GM19397 (cell line): Measurements from ENCODE around the gene ATP8B3.
"Not testable (repeated sequence)": the region's sequence is repeated elsewhere in the genome, so short reads cannot be mapped to it uniquely, and the experiment has no call there.

ENCODE experiments used
- ATAC-seq: cut with Tn5 transposase; IDR thresholded peaks from one replicate; pipeline ENCODE4 v1.9.1; 2021; ENCODE audit warnings: mild to moderate bottlenecking, moderate library complexity; ENCODE audit not compliant: unreplicated experiment

ATP8B3 gene

DNA sequence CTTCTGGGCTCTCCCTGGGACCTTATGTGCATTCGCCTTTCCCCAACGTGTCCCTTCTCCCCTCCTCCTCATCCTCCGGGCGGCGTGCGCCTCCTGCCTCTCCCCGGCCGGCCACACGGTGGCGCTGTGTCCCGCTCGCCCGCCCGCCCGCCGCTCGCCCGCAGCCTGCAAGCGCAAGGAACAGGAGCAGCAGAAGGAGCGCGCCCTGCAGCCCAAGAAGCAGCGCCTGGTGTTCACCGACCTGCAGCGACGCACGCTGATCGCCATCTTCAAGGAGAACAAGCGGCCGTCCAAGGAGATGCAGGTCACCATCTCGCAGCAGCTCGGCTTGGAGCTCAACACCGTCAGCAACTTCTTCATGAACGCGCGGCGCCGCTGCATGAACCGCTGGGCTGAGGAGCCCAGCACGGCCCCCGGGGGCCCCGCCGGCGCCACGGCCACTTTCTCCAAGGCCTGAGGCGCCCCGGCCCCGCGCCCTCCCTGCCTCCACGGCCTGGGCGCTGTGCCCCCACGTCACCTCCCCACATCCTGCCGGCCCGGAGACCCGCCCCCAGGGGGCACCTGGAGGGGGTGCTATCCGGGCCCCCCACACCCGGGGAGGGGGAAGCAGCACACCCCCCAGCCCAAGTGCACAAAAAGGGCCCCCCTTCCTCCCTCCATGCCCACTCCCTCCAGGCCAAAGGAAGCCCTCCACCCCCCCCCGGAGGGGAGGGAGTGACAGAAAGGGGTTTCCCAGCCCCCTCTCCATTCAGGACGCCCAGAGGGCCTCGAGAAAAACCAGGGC lies 36.9 kb downstream of the ATP8B3 start:
- no peak for ATAC-seq

DNA sequence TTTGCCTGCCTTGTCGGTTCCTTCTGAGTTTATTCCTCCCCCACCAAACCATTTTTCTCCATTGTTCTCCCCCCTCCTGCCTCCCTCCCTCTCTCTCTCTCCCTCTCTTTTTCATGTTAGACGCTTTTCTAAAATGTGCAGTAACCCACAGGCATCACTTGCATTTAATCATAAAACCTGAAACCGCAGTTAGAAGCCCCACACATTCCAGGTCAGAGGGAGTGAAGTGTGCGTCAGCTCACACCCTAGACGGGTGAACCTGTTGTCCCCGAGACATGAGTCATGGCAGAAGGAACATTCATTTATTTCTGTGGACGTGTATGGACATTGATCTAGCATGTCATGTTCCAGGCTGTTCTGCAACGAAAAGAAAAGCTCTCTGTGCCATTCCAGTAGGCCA lies 38.9 kb downstream of the ATP8B3 start:
- ATAC-seq = no peak

DNA sequence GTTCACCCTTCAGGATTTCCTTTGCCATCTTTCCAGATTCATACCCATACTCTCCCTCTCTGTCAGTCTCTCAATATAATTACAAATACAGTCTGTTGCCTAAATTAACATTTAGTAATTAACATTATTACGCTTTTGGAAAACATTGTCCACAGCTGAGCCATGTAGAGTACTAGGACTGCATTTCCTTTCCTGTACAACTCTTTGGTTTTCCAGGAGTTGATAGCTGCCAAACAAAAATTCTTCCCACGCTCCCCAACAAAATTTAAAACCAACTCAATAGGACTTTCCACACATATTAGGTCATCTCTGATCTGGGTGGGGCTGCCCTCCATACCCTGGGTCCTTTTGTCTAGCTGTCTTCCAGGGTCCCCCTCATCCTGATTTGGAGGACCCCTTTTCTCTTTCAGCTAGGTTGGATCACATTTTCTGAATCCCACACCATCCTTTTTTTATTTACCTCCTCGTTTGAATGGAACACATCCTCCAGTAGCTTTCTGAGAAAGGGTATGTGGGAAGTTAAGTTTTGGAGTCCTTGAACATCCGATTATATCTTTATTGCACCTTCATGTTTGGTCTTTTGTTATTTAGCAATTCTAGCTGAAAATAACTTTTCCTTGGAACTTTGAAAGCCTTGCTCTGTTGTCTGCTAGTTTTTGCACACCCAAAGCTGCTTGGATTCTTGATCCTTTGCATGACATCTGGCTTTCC lies 41.1 kb downstream of the ATP8B3 start:
- no peak for ATAC-seq

DNA sequence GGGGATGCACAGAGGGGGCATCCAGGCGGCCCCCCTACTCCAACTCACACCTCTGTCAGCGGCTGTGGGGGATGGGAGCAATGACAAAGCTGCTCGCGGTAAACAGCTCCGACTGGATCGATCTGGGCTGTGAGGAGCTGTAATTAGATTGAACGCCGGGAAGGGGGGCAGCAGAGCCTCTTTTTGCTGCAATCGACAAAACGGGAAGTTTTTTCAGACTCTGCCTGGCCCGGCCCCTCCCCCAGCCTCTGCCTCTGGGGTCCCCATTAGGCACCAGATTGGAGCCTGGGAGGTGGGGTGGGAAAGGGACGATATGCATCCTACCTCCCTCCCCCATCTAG lies 42.5 kb downstream of the ATP8B3 start:
- no peak for ATAC-seq

DNA sequence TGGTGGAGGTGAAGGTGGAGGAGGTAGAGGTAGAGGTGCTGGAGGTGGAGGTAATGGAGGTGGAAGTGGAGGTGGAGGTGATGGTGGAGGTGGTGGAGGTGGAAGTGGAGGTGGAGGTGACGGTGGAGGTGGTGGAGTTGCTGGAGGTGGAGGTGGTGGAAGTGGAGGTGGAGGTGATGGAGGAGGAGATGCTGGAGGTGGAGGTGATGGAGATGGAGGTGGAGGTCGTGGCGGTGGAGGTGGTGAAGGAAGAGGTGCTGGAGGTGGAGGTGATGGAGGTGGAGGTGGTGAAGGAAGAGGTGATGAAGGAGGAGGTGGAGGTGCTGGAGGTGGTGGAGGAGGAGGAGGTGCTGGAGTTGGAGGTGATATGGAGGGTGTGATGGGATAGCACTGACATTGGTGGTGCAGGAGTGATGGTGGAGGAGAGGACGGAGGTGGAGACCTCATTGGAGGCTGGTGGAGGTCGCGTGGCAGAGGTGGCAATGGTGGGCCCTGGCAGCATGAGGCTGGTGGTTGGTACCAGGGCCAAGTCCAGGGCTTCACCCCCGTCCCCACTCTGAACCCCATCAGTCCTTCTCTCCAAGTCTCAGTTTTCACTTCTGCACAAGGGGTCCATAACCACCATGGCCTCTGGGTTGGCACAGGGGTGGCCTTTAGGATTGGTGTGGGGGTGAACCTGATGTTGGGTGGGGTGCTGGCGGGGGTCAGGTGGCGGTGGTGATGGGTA lies 43.0 kb downstream of the ATP8B3 start:
- ATAC-seq = no peak

DNA sequence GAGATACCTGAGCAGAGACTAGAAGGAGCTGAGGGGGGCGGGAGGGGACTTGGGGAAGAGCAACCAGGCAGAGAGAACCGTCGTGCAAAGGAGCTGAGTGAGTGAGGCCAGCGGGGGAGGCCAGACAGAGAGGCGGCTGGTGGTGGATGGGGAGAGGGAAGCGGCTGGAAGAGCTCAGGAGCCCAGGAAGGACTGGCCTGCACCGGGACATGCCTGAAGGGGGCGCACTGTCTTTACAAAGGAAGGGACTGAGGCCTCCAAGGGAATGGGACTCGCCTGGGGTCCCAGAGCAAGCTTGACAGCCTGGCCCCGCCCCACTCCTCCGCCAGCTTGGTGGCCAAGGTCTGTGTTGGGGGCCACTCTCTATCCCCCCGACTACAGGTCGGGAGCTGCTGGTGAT lies 43.8 kb downstream of the ATP8B3 start:
- no peak for ATAC-seq

DNA sequence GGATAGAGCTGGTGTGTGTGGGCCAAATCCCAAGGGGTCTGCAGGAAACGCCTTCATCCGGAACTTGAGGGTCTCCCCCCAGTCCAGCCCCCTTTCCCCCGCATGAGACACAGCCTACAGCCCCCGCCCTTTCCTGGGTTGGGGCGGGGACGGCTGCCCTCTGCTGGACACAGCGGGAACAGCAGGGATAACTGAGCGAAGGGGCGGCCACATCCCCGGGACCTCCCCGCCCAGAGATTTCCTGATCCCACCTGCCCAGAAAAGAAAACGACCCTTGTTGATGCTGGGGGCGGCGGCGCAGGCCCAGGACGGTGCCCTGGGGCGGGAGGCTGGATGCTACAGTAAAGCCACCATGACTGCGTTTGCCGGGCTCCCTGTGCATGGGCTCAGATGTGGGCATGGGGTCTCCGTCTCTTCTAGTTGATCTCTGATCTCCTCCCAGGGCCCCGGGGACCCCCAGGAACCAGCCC lies 44.6 kb downstream of the ATP8B3 start:
- ATAC-seq = no peak

DNA sequence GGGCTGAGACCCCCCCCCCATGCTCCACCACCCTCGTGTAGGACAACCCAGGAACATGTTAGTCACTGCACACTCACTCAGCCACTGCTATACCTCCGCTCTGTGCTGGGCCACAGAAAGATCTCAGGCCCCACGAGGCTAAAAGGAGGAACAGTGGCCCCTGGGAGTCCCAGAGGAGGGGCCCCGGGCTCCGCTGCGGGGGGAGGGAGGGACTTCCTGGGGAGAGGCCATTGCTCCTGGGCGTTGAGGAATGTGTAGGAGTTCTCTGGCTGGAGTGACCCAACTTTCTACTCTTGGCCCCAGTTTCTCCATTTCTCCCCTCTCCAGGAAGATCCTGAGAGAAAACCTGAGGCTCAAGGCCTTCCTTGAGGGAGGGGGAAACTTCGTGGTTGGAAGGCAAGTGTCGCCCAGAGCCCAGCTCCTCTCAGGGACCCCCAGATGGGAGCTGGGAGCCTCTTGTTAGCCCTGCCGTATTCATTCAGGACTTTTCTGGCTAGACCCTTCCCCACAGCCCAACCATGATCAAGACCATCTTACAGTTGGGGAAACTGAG lies 45.2 kb downstream of the ATP8B3 start:
- ATAC-seq = no peak

DNA sequence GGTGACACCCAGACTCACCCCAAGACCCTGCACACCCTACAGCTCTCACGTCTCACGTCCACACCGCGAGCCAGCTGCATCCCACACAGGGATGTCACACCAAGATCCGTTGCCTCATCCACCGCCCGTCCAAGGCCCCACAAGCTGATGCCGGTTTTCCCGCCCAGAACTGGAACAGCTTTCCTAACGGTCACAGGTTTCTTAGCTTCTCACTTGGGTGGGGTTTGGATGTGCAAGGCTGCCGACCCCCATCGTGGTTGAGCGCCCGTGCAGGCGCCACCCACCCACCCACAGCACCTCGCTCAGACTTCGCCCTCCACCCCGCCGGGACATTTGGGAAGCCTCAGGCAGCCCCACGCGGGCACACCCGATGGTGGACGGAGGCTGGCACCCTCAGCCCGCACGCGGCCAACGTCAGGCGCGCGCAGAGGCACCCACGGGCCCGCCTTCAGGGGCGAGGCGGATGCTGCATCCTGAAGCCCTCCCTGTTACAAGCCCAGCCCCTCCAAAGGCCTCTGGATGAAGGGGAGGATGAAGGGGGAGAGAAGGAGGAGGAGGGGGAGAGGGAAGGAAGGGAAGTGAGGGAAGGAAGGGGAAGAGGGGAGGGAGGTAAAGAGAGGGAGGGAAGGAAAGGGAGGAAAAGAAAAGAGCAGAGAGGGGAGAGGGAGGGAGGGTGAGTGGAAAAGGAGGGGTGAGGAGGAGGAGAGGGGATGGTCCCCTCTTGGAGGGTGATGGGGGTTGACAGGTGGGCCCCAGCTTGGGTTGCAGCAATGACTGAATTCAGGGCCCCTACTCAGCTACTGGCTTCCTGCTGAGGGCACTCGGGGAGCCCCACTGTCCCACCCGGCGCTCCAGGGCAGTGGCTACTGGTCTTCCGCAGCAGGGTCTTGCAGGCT lies 45.9 kb downstream of the ATP8B3 start:
- no peak for ATAC-seq

DNA sequence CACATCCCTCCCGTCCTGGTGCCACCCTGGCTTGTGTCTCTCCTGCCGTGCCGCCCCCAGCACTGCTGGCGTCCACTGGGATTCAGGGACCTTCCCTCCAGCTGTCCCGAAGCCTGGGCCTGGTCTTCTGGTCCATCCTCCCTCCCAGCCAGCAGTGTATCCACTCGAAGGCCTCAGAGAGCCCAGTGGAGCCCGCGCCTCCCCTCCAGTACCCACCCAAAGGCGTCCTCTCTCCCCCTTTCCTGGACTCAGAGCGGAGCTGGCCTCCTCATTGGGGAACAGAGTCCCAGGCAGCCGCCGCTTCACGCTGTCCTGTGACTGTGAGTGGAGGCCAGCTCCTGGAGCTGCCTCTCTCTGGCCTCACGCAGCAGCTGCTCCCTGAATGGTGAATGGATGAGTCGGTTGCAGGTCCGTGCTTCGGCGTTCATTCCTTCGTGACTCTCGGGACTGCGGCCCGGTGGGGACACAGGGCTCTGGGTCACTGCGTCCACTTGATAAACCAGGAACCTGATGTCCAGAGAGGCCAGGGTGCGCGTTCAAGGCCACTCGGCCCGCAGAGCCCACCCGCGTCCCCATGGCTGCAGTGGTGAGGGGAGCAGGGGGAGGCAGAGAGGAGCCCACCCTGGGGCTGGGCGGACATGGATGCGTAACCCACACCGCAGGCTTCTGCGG lies 46.7 kb downstream of the ATP8B3 start:
- ATAC-seq = no peak

DNA sequence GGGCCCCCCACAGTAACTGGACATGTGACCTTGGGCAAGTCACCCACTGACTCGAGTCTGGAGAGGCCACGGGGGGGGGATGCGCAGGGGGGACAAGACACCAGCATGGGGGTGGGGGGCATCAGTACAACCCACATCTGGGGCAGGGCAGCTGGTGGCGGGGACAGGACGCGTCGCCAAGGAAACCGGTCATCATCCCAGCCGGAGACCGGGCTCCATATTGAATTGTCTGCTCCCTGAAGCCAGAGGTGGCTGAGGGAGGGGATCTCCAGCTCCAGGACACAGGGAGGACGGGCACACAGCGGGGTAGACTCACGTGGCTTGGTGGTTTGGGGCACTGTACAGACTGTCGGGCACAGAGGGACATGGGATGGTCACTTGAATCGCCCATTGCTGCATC lies 47.3 kb downstream of the ATP8B3 start:
- no peak for ATAC-seq

DNA sequence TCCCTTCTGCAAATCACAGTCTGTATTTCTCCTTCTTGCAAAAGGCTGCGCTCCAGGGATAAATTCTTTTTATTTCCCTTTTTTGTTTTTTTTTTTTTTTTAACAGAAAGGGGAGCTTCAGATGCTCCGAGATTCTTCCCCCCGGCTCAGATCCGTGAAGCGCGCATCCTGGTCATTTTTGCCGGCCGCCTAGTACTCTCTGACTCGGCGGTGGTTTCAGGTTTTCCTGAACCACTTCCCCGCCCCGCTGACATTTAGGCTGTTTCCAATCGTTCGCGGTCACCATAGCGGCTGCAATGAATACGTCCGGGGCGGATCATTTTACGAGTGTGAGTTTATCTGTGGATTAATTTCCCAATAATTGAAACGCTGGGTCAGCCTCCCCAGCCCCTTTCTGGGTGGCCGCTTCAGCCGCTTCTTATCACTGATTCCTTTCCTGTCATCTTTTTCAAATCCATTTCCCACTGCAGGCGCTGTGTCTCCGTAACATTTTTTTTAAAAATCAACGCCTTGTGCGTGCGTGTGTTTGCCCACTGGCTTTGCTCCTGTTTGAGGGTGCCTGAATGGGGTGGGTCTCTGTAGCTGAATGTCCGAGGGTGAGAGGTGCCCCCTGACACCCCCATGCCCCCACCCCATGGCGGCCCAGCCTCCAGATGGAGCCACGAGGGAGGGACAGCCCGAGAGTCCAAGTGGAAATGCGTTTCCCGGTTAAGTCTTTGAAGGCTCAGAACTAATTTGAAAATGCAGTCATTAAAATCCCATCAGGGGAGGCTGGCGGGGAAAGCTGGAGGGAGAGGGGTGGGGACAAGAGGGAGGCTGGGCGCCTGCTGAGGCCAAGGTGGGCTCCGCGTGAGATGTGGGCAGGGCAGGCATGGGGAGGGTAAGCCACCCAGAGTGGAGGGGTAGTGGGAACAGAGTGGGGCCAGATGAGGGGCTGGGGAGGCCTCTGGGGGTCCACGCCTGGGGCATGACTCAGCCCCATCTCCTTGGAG lies 48.1 kb downstream of the ATP8B3 start:
- ATAC-seq = no peak

DNA sequence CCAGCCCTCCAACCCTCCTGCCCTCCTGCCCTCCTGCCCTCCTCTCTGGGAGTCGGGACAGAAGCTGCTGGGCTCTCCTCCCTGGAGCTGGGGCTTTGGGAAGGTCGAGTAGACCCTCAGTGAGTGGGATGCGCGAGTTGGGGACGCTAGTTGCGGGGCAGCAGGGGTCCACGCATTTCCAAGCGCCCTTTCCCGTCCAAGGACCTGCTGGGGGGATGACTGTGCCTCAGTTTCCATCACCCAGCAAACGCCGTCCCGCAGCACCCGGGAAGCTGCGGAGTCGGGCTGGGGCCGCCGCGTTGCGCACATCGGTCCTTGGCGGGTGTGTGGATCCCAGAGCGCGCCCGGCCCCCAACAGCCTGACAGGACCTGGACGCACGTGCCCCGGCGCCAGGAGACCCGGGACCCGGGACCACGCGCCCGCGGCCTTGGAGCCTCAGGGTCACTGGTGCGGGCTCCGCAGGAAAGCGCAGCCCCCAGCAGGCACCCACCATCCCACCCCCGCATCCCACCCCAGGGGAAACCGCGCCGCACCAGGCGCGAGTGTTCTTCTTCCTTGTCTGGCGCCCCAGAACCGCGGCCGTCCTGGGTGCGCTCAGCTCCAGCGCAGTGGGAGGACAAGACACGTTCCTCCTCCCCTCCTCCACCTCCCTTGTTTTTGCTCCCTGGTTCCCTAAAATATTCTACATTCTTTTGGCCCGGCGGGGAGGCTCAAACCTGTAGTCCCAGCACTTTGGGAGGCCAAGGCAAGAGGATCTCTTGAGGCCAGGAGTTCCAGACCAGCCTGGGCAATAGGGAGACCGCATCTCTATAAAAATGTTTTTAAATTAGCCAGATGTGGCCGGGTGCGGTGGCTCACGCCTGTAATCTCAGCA lies 49.6 kb downstream of the ATP8B3 start:
- ATAC-seq = no peak

DNA sequence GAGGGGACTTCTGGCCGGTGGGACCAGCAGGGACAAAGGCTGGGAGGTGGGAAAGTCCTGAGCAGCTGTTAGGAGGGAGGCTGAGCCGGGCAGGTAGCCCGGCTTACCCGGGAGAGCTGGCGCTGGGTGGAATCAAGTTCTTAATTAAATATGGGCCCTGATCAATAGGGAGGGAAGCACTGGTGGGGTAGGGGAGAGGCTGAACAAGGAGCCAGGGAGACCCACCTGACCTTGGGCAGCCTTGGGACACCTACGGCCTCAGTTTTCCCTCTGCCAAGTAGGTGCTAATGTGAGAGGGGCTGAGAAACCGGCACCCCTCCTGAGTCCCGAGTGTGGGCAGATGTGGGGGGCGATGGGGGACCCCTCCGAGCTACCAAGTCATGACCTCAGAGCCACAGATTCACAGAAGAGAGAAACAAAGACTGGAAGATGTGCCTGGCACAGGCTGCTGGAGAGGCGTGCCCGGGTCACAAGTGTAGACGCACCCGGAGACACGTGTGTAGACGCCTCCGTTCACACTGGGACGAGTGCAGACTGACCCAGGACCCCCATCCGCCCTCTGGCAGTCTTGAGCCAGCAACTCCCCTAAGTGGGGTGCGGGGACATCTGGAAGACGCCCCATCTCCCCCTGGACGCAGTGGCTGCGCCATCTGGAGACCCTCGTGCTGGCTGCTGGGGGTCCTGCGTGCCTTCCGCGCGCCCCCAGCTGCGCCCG lies 50.4 kb downstream of the ATP8B3 start:
- ATAC-seq = no peak

DNA sequence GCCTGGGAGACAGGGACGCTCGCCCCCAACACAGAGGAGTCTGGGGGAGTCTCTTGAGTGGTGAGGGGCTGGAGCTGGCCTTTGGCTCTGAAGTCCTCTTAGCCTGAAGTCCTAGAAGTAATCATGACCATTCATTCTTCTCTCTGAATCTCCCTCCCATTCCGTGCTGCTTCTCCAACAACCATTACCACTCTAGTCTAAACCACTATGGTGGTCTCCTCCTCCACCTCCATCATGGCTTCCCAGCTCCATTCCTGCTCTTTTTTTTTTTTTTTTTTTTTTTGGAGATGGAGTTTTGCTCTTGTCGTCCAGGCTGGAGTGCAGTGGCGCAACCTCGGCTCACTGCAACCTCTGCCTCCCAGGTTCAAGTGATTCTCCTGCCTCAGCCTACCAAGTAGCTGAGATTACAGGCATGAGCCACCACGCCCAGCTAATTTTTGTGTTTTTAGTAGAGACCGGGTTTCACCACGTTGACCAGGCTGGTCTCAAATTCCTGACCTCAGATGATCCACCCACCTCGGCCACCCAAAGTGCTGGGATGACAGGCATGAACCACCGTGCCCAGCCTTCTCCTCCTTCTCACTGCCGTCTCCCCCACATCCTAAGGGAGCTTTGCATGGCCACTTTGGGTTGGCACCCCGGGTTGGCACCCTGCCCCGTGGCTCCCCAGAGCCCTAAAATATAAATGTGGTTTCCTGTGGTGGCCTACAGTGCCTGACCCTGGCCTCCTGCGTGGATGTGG lies 51.1 kb downstream of the ATP8B3 start:
- ATAC-seq = not testable (repeated sequence)

DNA sequence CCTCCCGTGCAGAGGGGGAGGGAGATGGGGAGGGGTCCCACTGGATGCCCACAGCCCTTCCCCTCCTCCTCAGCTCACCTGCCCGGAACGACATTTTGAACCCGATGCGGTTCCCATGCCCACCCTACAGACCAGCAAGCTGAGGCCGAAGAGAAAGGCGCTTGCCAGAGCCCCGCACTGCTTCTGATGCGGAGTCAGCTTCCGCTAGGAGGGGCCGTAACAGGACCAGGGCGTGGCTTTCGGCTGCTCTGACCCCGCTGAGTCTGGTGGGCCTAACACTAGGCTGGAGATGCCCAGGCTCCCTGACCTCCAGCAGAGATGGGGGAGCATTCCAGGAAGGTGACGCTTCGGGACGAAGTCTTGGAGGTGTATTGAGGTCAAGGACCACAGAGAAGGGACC lies 52.1 kb downstream of the ATP8B3 start:
- ATAC-seq = no peak
